SJSA1 (cell line): ENCODE measurements around the gene ARHGEF26. TPM values are rescaled to one million over a fixed set of nuclear protein-coding genes. Genes with fewer than 3 reads are reported as not detected.
"Not testable (repeated sequence)": the region's sequence is repeated elsewhere in the genome, so short reads cannot be mapped to it uniquely, and the experiment has no call there.

Experiments
- DNase-seq, 2 experiments: peaks; one replicate each; pipeline ENCODE4 v3.0.0-alpha.2; 2015 to 2020; ENCODE audit warnings: low spot score in 2 of 2, low read depth in 1 of 2
- H3K27ac ChIP-seq: fragments of 250-450 bp; sonication (Bioruptor Pico); 2 replicates; pipeline ENCODE4 v1.5.1; 2020; ENCODE audit warnings: mild to moderate bottlenecking, moderate library complexity
- H3K27me3 ChIP-seq: fragments of 250-450 bp; sonication (Bioruptor Pico); replicated peaks from 2 replicates; pipeline ENCODE4 v1.5.1; 2020; ENCODE audit warnings: mild to moderate bottlenecking, moderate library complexity
- H3K36me3 ChIP-seq: fragments of 250-450 bp; sonication (Bioruptor Pico); 2 replicates; pipeline ENCODE4 v1.5.1; 2020; ENCODE audit warnings: mild to moderate bottlenecking
- H3K4me1 ChIP-seq: fragments of 250-450 bp; sonication (Bioruptor Pico); replicated peaks from 2 replicates; pipeline ENCODE4 v1.6.1; 2021; ENCODE audit warnings: mild to moderate bottlenecking
- H3K4me3 ChIP-seq: fragments of 250-450 bp; sonication (Bioruptor Pico); 2 replicates; pipeline ENCODE4 v1.5.1; 2020; ENCODE audit warnings: mild to moderate bottlenecking
- H3K9me3 ChIP-seq: fragments of 250-450 bp; sonication (Bioruptor Pico); replicated peaks from 2 replicates; pipeline ENCODE4 v1.5.1; 2020; ENCODE audit warnings: mild to moderate bottlenecking
- total RNA-seq: library from RNA; depleted of rRNA; stranded (reverse); fragments of >200 nt; shearing (Covaris generic); gene quantifications from 2 replicates; pipeline ENCODE4 v1.2.3, GENCODE V29; 2014; rRNA removed

The ARHGEF26 gene, protein sequence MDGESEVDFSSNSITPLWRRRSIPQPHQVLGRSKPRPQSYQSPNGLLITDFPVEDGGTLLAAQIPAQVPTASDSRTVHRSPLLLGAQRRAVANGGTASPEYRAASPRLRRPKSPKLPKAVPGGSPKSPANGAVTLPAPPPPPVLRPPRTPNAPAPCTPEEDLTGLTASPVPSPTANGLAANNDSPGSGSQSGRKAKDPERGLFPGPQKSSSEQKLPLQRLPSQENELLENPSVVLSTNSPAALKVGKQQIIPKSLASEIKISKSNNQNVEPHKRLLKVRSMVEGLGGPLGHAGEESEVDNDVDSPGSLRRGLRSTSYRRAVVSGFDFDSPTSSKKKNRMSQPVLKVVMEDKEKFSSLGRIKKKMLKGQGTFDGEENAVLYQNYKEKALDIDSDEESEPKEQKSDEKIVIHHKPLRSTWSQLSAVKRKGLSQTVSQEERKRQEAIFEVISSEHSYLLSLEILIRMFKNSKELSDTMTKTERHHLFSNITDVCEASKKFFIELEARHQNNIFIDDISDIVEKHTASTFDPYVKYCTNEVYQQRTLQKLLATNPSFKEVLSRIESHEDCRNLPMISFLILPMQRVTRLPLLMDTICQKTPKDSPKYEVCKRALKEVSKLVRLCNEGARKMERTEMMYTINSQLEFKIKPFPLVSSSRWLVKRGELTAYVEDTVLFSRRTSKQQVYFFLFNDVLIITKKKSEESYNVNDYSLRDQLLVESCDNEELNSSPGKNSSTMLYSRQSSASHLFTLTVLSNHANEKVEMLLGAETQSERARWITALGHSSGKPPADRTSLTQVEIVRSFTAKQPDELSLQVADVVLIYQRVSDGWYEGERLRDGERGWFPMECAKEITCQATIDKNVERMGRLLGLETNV
- total RNA-seq: 12.0 and 14.9 TPM in 2 replicates

GRCh38 chr3:154120961-154121700 is at the start of gene ARHGEF26:
Gene ARHGEF26, plus strand, starts transcription at chr3:154121390. Its CDS starts 603 bp downstream, at chr3:154121993.
- no peaks in the 10 kb centered on the region; the same call in 1 of the 2 replicates for H3K9me3 ChIP-seq
- peak within 1 kb of the TSS; percentile 78 for H3K4me3 ChIP-seq
- peak within 1 kb of the TSS; percentile 29; the same call in 1 of the 2 replicates for H3K27ac ChIP-seq
- H3K27me3 ChIP-seq: no peaks in the 10 kb centered on the region
- DNase-seq: peak; percentile 82 to 85
- peaks cover 17% of the 10 kb centered on the region for H3K4me1 ChIP-seq
- H3K36me3 ChIP-seq: peaks cover 14% of the 10 kb centered on the region

- Histone ChIP-seq H3K36me3 (no peaks in the 10 kb centered on the region), H3K4me3 (no peak overlapping the region), H3K9me3 (no peaks in the 10 kb centered on the region), H3K4me1 (no peaks in the 10 kb centered on the region), H3K27me3 (no peaks in the 10 kb centered on the region), H3K27ac (no peak overlapping the region)
- DNase-seq: no peak
Observed at GRCh38 chr3:154074966-154075365, 46.2 kb upstream of the ARHGEF26 start.

DNA sequence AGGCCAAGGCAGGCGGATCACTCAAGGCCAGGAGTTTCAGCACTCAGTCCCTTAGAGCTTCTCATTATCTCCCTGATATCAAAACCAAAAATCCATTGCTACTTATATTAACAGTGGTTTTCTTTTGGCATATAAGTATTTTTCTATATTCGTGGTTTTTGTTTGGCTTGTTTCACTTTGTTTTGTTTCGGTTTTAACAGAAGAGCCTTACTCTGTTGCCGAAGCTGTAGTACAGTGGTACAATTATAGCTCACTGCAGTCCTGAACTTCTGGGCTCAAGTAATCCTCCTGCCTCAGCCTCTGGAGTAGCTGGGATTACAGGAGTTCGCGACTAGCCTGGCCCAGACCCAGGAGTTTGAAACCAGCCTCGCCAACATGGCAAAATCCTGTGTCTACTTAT is 42.5 kb upstream of the ARHGEF26 start:
- Histone ChIP-seq H3K27me3 (no peaks in the 10 kb centered on the region), H3K36me3 (no peaks in the 10 kb centered on the region), H3K9me3 (no peaks in the 10 kb centered on the region), H3K4me3 (no peak overlapping the region), H3K27ac (no peak overlapping the region), H3K4me1 (no peaks in the 10 kb centered on the region)
- DNase-seq: no peak

- no peaks in the 10 kb centered on the region for H3K9me3 ChIP-seq
- H3K36me3 ChIP-seq: no peaks in the 10 kb centered on the region
- H3K27ac ChIP-seq: no peak overlapping the region
- no peak overlapping the region for H3K4me3 ChIP-seq
- no peaks in the 10 kb centered on the region for H3K4me1 ChIP-seq
- no peak for DNase-seq
- H3K27me3 ChIP-seq: no peaks in the 10 kb centered on the region
Observed at GRCh38 chr3:154081305-154081704, 39.9 kb upstream of the ARHGEF26 start.

DNA sequence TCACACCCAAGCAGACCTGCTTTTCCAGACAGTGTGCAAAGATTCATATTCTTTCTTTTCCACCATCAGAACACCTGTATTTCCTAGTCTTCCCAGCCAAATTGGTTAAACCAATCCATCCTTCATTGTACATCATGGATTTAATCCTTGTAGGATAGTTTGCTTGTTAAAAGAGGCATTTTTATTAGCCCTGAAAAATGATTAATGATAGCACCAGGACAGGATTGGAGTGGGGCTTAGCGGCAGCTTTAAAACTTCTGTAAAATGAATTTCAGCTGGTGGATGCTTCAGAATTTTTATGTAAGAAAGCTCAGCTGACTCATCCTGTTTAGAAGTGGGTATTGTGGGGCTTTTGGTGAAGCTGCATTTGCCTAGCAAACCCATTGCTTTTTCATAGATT is 36.1 kb upstream of the ARHGEF26 start:
- Histone ChIP-seq H3K27ac (no peak overlapping the region), H3K4me1 (no peaks in the 10 kb centered on the region), H3K27me3 (no peaks in the 10 kb centered on the region), H3K36me3 (no peaks in the 10 kb centered on the region), H3K9me3 (no peaks in the 10 kb centered on the region), H3K4me3 (no peak overlapping the region)
- DNase-seq: no peak

DNA sequence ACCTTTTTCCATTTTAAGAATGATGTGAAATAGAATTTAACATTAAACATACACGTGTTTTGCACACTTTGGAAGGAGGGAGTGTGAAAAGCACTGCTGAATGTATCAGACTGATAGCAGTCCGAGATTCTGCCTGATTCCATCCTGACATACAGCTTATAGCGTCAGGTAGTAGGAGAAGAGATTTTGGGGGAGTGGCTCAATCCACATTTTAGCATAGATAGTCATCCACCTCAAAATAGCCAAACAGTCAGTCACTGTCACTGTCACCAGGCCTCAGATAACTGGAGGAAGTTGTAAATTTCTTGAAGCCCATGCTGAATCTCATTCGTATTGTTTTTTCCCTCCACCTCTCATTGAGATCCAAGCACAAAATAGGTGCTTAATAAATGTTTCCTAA is 35.4 kb upstream of the ARHGEF26 start:
- Histone ChIP-seq H3K9me3 (no peaks in the 10 kb centered on the region), H3K4me3 (no peak overlapping the region), H3K27ac (no peak overlapping the region)

DNA sequence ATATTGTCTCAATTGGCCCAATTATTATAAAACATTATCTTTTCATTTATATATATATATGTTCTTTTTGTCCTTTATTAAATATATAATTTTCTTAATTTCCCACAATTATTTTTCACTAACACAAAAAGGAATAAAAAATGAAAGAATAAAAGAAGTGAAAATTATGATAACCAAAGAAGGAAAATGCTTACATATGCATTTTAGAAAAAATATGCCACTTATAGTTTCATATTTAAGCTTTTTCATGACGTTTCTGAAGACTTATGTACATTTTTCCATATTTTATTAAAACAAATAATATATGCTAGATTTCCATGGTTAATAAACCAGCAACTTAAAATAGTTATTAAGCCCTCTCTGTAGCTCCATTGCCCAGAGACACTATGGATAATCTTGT is 34.9 kb upstream of the ARHGEF26 start:
- DNase-seq: no peak
- no peaks in the 10 kb centered on the region for H3K4me1 ChIP-seq
- no peaks in the 10 kb centered on the region for H3K36me3 ChIP-seq
- no peak overlapping the region for H3K4me3 ChIP-seq
- H3K27me3 ChIP-seq: no peaks in the 10 kb centered on the region
- no peaks in the 10 kb centered on the region for H3K9me3 ChIP-seq
- no peak overlapping the region for H3K27ac ChIP-seq

More for the DNA sequence above, 35.4 kb upstream of the ARHGEF26 start:
- Histone ChIP-seq H3K27me3 (no peaks in the 10 kb centered on the region), H3K36me3 (no peaks in the 10 kb centered on the region), H3K4me1 (no peaks in the 10 kb centered on the region)
- DNase-seq: no peak

GRCh38 chr3:154087756-154088480 is 33.3 kb upstream of the ARHGEF26 start:
- H3K36me3 ChIP-seq, DNase-seq, H3K27me3 ChIP-seq, H3K27ac ChIP-seq, H3K4me1 ChIP-seq, H3K9me3 ChIP-seq, H3K4me3 ChIP-seq: not testable (repeated sequence)

GRCh38 chr3:154089421-154090420 is 31.5 kb upstream of the ARHGEF26 start:
- no peaks in the 10 kb centered on the region for H3K4me1 ChIP-seq
- no peaks in the 10 kb centered on the region for H3K36me3 ChIP-seq
- H3K27ac ChIP-seq: no peak overlapping the region
- no peak overlapping the region for H3K4me3 ChIP-seq
- no peak for DNase-seq
- H3K9me3 ChIP-seq: no peaks in the 10 kb centered on the region
- H3K27me3 ChIP-seq: no peaks in the 10 kb centered on the region

DNA sequence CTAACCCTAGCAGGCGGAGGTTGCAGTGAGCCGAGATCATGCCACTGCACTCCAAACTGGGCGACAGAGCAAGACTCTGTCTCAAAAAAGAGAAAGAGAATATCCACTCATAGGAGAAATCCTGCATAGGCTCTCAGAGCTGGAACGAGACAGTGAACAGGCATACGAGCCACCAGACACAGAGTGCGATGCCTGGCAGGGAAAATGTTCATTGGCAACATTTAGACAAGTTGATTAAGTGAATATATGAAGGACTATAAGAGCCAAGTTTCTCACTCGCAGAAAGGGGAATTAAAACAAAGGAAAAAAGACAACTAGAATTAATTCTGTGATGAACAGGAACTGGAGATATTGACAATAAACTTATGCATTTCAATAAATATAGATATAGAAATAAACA is 27.1 kb upstream of the ARHGEF26 start:
- Histone ChIP-seq H3K4me1 (no peaks in the 10 kb centered on the region), H3K4me3 (no peak overlapping the region), H3K9me3 (no peaks in the 10 kb centered on the region), H3K36me3 (no peaks in the 10 kb centered on the region), H3K27ac (no peak overlapping the region), H3K27me3 (no peaks in the 10 kb centered on the region)
- no peak for DNase-seq

GRCh38 chr3:154095832-154096421 is 25.3 kb upstream of the ARHGEF26 start:
- H3K27me3 ChIP-seq: no peaks in the 10 kb centered on the region
- DNase-seq: peak in 1 of 2 experiments; percentile 7
- no peaks in the 10 kb centered on the region for H3K4me1 ChIP-seq
- H3K4me3 ChIP-seq: no peak overlapping the region
- no peaks in the 10 kb centered on the region for H3K36me3 ChIP-seq
- no peaks in the 10 kb centered on the region for H3K9me3 ChIP-seq
- no peak overlapping the region for H3K27ac ChIP-seq

DNA sequence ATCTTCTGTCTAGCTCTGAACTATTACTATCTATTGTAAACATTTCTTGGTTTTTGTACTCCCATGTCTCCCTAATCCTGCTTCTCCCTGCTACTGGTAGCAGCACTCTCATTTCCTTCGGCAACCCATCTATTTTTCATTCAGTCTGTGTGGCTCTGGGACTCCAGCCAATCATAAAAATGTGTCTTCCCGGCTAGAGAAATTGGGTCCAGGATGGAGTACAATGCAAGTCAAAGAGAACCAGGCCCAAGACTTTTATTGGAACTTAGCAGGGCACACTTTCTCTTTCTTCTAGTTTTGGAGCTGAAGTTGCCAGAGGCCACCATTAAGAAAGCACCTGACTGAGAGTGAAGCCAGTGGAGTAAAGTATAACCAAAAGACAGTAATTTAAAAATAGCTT is 22.8 kb upstream of the ARHGEF26 start:
- no peaks in the 10 kb centered on the region for H3K27me3 ChIP-seq
- H3K9me3 ChIP-seq: no peaks in the 10 kb centered on the region
- DNase-seq: no peak
- H3K36me3 ChIP-seq: no peaks in the 10 kb centered on the region
- no peak overlapping the region for H3K27ac ChIP-seq
- no peaks in the 10 kb centered on the region for H3K4me1 ChIP-seq
- no peak overlapping the region for H3K4me3 ChIP-seq
